G401 (cell line): ENCODE data around the gene ELK4. TPM values are rescaled to one million over a fixed set of nuclear protein-coding genes. Genes with fewer than 3 reads are reported as not detected.
A peak's percentile ranks its signal among the peaks of the same experiment; 100 is the strongest.

Source experiments
- DNase-seq: peaks from one replicate; pipeline ENCODE4 v3.0.0-alpha.2; 2015; ENCODE audit warnings: low spot score
- in situ Hi-C: cut with HindIII; loops from 2 replicates; pipeline ENCODE4 v1.10.0; 2016; ENCODE audit warnings: low sequenced_read_pairs, mixed read lengths
- total RNA-seq: library from RNA; depleted of rRNA; stranded (reverse); fragments of >200 nt; shearing (Covaris generic); gene quantifications from 2 replicates; pipeline ENCODE4 v1.2.3, GENCODE V29; 2014

ELK4 gene
- total RNA-seq, 1 experiment from 2014 or later = 5.1 TPM

GRCh38 chr1:205588636-205589035, 43.2 kb downstream of the ELK4 start:
- DNase-seq = peak; percentile 62
- in situ Hi-C loops = loop anchor here (25.0 kb wide), 1 partner anchor 124 kb away; no protein-coding TSS in a partner anchor

GRCh38 chr1:205587581-205587980, 44.2 kb downstream of the ELK4 start:
- in situ Hi-C loops = loop anchor here (25.0 kb wide), 1 partner anchor 125 kb away; no protein-coding TSS in a partner anchor
- DNase-seq = no peak

GRCh38 chr1:205585835-205586785, 45.7 kb downstream of the ELK4 start:
- DNase-seq = no peak
- in situ Hi-C loops = loop anchor here (25.0 kb wide), 1 partner anchor 126 kb away; no protein-coding TSS in a partner anchor

GRCh38 chr1:205585169-205585834, 46.5 kb downstream of the ELK4 start:
- in situ Hi-C loops = loop anchor here (25.0 kb wide), 1 partner anchor 127 kb away; no protein-coding TSS in a partner anchor
- DNase-seq = no peak

- no peak for DNase-seq
- in situ Hi-C loops = loop anchor here (25.0 kb wide), 1 partner anchor 128 kb away; no protein-coding TSS in a partner anchor
Measured at GRCh38 chr1:205584732-205585131, 47.1 kb downstream of the ELK4 start.

GRCh38 chr1:205583461-205584130, 48.2 kb downstream of the ELK4 start:
- DNase-seq = no peak
- in situ Hi-C loops = loop anchor here (25.0 kb wide), 1 partner anchor 129 kb away; no protein-coding TSS in a partner anchor

- in situ Hi-C loops = loop anchor here (25.0 kb wide), 1 partner anchor 130 kb away; no protein-coding TSS in a partner anchor
- DNase-seq = no peak
Measured at GRCh38 chr1:205582471-205583291, 49.1 kb downstream of the ELK4 start.

GRCh38 chr1:205582046-205582445, 49.8 kb downstream of the ELK4 start:
- no peak for DNase-seq
- in situ Hi-C loops = loop anchor here (25.0 kb wide), 1 partner anchor 130 kb away; no protein-coding TSS in a partner anchor

- in situ Hi-C loops = loop anchor here (25.0 kb wide), 1 partner anchor 131 kb away; no protein-coding TSS in a partner anchor
- DNase-seq = no peak
Measured at GRCh38 chr1:205581321-205581980, 50.4 kb downstream of the ELK4 start.

- DNase-seq = no peak
- in situ Hi-C loops = loop anchor here (25.0 kb wide), 1 partner anchor 131 kb away; no protein-coding TSS in a partner anchor
Measured at GRCh38 chr1:205580923-205581180, 51.0 kb downstream of the ELK4 start.

- in situ Hi-C loops = loop anchor here (25.0 kb wide), 1 partner anchor 132 kb away; no protein-coding TSS in a partner anchor
- peak; percentile 34 for DNase-seq
Measured at GRCh38 chr1:205580140-205580922, 51.5 kb downstream of the ELK4 start.

- DNase-seq = no peak
- in situ Hi-C loops = loop anchor here (25.0 kb wide), 1 partner anchor 133 kb away; no protein-coding TSS in a partner anchor
Measured at GRCh38 chr1:205579711-205580110, 52.1 kb downstream of the ELK4 start.

GRCh38 chr1:205578780-205579571, 52.8 kb downstream of the ELK4 start:
- in situ Hi-C loops = loop anchor here (25.0 kb wide), 1 partner anchor 133 kb away; no protein-coding TSS in a partner anchor
- DNase-seq = no peak

GRCh38 chr1:205577874-205578658, 53.7 kb downstream of the ELK4 start:
- in situ Hi-C loops = loop anchor here (25.0 kb wide), 1 partner anchor 134 kb away; no protein-coding TSS in a partner anchor
- no peak for DNase-seq
